GM19240 (cell line): Measurements from ENCODE around the gene FRMD4A.
"Not testable (repeated sequence)": the region's sequence is repeated elsewhere in the genome, so short reads cannot be mapped to it uniquely, and the experiment has no call there.

Experiments used
- DNase-seq: peaks from one replicate; pipeline ENCODE4 v3.0.0; 2011; ENCODE audit warnings: low spot score; ENCODE audit not compliant: insufficient read length

FRMD4A gene

DNA sequence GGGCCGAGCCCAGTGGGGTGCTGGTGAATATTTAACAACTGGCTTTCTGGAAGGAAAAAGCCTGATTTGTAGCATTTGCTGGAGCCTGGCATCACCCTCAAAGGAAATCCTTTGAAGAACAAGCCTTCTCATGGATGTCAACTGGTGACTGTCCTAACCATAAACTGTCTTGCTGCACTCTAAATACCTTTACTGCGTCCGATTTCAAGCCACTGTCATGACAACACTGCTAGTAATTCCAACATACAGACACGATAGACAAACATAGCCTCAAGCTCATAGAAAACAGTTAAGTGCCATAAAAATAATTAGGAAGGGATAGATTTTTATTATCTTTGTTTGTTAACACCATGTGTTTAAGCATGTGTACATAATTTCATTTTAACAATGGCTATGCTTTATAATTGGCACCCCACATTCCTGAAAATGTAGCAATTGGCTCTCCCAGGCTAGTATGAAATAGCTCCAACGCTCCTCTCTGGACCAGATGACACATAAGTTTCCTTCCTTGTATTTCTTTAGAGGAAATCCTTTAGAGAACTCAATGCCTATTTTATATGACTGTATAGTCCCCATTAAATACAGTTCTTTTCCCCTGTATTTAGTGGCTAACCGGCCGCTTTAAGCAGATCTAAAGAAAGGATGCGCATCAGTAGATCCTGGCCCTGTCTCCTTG lies 470.6 kb downstream of the FRMD4A start:
- DNase-seq = no peak

DNA sequence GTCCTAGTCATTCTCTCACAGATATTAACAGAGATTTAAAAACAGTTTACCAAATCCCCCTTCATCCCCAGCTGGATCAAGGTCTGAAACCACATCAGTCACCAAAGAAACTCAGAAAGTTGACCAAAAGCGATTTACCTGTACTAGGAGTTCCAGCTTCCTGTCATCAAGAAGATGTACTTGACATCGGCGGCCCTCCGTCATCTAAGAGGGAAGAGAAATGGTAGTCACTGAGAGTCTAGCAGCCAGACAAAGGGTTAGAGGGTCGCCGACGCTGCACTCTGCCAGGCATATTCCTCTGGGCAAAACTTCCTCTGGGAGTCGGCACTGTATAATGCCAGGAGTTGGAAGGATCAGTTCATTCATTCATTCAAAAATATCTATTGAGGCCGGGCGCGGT lies 472.0 kb downstream of the FRMD4A start:
- DNase-seq = no peak

DNA sequence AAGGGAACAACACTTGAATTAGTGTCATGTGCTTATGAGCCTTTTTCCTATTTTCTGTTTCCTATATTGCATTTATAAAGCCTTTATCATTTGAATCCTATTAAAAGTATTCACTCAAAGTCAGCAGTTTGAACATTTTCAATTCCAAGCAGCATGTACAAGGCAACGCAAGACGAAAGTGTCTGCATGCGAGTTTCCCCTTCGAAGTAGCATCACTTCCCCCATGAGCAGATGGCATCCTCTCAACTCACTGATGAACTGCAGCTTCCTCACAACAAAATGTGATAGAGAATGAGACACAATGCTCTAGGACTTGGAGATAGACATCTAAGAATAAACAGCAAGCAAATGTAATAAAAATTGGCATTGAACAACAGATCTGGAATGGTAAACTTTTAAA lies 473.3 kb downstream of the FRMD4A start:
- DNase-seq = no peak

DNA sequence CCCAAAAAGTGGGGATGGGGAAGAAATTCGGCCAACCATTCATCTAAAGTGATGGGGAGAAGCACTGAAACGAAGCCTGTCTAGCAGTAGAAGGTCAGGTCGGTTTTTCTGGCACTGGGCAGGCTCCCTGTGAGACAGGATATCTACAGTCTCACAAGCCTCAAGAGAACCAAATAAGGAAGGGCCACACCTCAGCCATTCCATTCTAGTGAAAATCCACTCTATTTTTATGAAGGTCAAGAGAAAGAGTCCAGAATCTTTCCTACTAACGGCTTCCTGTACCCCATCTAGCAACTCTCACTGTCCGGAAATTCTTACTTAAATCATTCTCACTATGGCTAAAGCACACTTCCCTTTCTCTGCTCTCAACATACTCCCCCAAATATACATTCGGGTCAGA lies 476.9 kb downstream of the FRMD4A start:
- DNase-seq = no peak

DNA sequence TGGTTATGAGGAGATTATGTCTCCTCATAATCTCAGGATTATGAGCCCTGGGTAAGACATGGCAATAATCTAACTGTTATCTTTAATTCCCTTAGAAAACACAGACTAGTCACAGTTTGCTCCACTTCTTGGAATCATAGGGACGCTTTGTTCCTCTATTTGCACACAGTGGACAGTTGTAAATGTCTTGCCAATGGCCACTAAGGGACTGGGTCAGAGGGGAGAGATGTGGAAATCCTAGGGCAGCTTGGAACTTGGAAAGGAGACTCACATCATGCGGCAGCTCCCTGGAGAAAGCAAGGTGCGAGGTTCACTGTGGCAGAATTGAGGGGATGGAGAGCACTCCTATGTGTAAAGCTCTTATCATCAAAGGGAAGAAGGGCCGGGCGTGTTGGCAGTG lies 477.9 kb downstream of the FRMD4A start:
- DNase-seq = no peak

DNA sequence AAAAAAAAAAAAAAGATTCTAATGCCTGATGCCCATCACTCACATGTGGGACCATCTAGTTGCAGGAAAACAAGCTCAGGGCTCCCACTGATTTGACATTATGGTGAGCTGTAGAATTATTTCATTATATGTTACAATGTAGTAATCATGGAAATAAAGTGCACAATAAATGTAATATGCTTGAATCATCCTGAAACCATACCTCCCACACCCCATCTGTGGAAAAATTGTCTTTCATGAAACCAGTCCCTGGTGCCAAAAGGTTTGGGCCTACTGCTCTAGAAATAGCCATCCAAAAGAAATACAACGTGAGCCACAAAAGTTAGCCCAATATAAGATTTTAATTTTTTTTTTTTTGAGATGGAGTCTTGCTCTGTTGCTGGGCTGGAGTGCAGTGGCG lies 478.8 kb downstream of the FRMD4A start:
- no peak for DNase-seq

DNA sequence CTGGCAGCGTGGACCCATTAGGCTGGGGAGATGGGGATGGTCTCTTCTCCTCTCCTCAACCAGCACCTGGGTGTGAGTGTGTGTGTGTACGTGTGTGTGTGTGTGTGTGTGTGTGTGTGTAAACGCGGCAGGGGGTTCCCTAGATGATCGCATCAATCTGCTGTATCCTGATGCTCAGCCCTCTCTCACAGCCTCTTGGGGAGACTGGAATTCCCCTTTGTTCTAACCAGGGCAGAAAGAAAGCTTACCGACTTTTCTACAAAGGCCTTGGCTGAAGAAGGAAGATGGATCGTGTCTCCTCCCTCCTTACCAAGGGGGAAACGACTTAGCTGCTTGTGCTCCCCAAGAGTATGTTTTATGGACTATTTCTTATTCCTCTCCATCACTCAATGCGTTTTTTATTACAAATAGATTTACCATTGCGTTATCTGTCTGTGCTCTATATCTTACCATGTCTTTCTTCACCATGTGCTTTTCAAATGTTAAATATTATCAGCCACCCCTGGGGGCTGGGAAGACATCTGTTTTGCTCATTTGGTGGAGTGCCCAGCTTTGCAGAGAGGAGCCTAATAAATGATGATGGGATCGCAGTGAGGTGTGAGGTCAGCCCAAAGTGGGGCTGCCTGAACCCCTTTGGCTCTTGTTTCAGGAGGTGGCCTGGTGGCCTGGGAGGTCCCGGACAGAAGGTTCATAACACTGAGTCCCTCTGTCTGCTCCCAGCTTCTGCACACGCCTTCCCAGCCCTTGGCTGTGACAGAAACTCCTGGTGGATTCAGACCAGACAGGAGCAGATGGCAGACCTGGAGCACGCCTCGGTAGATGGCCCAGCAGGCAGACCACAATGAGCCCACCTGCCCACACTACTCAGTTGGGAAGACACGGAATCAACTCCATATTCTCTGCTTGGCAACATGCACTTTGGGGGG lies 481.9 kb downstream of the FRMD4A start:
- DNase-seq = no peak

DNA sequence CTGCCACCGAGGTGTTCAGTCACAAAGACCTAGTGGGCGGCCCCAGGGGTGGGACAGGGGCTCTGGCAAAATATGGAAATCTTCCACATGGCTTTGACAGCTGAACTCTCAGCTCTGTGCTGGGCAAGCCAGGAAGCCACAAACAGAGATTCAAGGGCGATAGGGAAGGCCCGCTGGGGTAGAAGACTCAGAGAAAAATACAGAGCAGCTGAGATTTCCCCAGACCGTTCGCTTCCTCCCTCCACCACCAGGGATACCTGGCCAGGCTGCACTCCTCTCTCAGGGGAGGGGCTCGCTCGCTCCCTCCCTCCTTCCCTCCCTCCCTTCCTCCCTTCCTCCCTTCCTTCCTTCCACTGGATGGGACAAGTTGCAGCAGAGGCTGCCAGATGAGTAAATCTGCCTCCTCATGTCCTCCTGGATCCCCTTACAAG lies 483.5 kb downstream of the FRMD4A start:
- DNase-seq = no peak

DNA sequence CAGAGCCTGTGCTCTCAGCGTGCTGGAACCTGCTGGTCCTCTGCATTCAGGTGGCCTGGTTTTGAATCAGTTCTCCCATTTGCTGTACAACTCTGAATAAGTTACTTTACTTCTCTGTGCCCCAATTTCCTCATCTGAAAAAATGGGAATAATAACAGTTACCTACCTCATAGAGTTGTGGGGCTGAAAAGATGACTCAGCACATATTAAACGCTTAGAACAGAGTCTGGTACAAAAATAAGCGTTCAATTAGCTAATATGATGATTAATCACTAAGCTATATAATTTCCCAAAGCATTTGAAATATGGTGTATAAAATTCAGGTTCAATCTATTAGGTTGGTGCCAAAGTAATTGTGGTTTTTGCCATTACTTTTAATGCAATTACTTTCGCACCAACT lies 484.8 kb downstream of the FRMD4A start:
- DNase-seq = no peak

DNA sequence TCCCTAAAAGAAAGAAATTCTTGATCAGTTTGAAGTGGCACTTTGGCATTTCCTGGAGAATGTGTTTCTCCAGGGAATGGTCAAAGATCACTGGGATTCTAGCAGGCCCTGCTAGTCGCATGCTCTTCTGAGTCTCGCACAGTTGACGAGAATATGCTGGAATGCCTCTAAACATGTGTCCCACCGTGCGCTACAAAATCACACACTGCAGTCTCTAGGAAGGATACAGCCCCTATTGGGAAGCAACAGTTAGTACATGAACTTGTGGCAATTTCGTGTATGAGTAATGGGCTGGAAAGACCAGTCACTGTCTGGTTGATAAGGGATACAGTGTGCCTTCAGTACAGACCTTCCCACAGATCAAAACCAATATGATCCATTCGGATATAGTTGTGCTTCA lies 486.1 kb downstream of the FRMD4A start:
- DNase-seq = no peak

DNA sequence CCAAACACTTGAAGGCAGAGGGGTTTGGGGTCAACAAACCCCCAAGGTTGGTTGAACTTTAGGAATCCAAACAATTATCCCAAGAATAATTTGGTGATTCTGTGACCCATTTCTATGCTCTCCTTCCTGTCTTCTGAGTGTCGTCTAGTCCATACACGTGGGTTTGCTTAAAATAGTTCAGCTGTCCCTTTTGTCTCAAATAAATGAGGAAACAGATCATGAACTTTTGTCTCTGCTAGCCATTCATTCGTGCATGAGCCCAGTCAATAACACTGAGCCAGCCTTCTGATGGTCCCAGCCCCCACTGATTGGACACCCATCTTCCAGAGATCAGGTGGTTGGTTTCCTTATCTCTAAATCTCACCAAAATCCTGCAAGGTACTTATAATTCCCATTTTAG lies 488.6 kb downstream of the FRMD4A start:
- no peak for DNase-seq

DNA sequence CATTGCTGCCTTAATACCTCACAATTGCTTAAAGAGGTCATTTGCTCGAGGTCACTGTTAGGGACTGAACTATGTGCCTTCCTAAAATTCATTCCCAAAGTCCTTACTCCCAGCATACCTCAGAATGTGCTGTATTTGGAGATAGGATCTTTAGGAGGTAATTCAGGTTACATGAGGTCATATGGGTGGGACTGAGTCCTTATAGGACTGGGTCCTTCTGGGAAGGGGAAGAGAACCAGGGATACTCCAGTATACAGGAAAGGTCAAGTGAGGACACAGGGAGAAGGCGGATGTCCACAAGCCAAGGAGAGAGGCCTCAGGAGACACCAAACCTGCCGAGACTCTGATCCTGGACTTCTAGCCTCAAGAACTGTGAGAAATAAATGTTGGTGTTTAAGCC lies 490.7 kb downstream of the FRMD4A start:
- DNase-seq = no peak

DNA sequence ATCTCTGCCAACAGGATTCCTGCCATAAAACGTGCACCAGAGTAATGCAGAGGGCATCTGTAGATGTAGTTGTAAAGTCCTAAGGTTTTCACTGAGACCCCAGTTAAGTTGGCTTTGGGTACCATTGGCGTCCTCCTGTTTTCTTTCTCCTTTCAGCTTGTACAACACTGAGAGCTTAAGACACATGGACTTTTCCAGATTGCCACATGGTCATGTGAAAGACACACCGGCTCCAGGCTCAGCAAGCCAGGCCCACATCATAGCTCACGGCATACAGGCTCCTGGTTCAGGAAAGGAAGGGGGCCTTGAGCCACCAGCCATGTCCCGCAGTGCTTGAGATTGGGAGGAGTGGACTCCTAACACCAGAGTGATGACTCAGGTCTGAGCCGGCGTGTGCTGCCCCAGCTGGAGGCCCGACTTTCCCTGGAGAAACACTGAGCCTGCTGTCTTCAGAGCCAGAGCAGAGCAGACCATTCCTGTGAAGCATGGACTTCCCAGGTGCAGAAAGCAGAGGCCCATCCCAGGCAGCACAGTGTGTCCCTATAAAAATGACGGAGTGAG lies 491.2 kb downstream of the FRMD4A start:
- no peak for DNase-seq

DNA sequence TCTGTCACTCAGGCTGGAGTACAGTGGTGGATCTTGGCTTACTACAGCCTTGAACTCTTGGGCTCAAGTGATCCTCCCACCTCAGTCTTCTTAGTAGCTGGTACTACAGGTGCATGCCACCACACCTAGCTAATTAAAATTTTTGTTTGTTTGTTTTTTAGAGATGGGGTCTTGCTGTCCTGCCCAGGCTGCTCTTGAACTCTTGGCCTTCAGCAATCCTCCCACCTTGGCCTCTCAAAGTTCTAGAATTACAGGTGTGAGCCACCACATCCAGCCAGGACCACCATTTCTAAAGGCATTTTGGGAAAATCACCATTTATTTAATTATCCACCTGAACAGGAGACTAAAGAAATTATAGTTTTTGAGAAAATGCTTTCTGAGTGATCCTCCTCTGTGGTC lies 491.7 kb downstream of the FRMD4A start:
- no peak for DNase-seq

DNA sequence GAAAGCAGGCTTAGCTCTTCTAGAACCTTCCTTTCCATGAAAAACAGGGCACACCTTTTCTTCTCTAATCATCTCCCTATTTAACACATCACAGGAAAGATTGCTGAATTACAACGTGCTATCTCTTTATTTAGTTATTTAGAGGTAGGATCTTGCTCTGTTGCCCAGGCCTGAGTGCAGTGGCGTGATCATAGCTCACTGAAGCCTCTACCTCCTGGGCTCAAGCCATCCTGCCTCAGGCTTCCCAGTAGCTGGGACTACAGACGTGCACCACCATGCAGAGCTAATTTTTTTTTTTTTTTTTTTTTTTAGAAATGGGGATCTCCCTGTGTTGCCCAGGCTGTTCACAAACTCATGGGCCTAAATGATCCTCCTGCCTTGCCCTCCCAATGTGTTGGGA lies 492.8 kb downstream of the FRMD4A start:
- DNase-seq = no peak

DNA sequence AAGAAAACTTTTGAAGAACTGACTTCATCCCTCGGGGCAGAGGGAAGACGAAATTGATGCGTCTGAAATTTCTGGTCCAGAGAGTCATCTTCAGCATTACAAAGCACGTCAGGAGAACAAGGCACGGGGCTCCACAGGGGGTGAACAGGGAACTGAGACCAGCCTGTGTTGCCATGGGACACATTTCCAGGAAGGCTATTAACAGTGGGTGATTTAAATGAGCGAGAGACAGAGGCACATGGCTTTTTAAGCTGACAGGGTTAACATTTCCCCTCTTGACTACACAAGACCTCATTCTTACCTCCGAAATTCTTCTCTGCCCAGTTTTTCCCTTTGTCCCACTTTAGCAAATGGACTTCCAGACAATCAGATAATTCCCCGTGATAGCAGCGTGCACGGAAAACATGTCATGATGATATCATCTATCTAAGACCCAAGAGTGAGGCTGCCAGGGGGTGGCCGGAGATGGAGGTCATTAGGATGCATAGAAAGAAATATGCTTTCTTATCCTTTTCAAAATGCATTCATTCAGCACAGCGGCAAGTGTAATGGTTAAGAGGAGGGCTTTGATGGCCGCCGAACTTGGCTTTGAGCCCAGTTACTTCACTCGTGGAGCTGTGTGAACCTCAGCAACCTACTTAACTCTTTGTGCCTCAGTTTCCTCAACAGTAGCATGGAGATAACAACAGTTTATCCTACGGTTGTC lies 496.0 kb downstream of the FRMD4A start:
- DNase-seq = no peak

DNA sequence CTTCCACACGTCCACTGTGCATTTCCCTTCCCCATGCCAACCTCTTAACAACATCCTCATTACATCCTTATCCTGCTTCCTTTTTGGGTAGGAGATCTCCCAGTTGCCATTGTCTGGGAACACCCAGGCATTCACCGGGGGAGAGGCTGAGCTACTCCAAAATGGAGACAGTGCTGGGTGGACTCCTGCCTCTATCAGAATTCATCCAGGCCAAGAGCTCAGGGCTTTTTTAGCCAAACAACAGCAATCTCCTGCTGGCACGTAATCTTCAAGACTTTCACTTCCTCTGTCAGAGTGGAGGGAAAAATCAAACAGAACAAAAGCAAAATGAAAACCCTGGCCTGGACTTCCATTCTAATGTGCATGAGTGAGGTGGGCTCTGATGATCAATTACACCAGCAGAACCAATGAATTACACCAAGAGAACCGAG lies 499.0 kb downstream of the FRMD4A start:
- DNase-seq = peak; percentile 28

DNA sequence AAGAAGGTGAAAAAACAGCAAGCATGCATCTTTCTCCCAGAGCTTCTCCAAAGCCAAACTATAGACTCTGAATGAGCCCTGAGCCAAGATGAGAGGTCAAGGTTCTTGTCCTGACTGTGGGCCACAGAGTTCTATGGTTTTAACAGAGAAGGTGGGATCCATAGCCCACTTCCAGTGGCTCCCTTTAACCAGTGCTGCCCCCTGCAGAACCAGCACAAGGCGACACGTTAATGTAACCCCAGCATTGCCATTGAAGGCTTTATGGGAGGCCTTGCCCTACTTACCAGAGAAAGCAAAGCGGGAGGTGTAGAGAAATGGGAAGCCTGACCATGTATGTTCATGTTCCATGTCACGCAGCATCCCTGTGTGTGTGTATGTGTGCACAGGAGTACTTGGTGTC lies 500.3 kb downstream of the FRMD4A start:
- no peak for DNase-seq

DNA sequence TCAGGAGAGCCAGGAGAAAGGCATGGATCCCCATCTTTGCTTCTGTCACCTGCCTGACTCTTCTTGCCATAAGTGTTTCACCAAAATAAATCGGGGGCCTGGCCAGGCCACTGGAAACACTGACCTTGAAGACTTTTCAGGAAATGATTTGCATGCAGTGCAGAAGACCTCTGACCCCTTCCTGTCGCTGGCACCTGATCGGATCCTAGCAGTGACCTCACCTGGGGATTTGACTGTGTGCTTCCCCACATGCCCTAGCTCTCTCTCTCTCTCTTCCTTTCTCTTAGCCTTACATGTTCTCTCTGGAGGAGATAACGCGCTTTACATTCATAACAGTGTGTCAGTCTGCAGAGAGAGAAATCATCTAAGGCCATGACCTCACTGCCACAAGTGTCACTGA lies 500.9 kb downstream of the FRMD4A start:
- no peak for DNase-seq

DNA sequence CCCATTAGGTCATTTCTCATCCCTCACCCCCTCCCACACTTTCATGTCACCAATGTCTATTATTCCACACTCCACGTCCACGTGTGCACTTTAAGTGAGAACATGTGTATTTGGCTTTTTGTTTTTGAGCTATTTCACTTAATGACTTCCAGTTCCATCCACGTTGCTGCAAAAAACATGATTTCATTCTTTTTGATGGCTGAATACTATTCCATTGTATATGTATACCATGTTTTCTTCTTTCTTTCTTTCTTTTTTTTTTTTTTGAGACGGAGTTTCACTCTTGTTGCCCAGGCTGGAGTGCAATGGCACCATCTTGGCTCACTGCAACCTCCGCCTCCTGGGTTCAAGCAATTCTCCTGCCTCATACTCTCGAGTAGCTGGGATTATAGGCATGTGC lies 502.4 kb downstream of the FRMD4A start:
- DNase-seq = not testable (repeated sequence)

DNA sequence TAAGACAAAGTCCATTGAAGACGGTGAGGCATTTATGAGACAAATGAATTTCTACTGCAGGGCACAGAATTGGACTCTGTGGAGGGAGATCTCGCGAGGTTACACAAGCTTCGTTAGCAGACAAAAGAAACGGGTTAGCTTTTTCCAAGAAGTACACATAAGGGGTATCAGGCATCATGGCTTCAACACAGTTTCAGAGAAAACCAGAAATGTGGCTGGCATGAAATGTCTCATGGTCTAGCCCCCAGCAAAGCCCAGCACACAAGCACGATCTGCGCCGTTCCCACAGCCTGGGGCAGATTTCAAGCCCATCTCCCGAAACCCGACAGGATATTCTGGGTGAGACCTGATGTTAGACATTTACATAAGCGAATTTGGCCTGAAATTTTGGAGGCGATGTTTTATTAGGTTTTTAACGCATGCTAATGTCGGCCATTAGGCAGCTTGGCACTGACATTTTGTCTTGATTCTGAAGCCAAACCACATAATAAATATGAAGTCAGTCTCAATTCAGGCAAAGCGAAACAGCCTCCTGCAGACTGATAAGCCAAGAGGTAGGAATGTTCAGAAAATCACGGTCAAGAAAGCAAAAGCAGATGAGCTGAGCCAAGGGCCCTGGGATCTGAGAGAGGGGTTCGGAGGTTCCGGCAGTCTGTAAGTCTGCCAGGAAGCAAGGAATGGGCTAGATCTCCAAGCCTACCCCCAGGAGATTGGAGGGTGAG lies 503.5 kb downstream of the FRMD4A start:
- DNase-seq = no peak
